OCI-M1 (cell line): ENCODE measurements around the gene PEX14.

Source experiments
- DNase-seq: peaks from one replicate; lab custom pipeline; 2025; lab: John Stamatoyannopoulos, UW

The PEX14 gene

GRCh38 chr1:10597492-10598388 is 123.0 kb downstream of the PEX14 start:
- DNase-seq = no peak

DNA sequence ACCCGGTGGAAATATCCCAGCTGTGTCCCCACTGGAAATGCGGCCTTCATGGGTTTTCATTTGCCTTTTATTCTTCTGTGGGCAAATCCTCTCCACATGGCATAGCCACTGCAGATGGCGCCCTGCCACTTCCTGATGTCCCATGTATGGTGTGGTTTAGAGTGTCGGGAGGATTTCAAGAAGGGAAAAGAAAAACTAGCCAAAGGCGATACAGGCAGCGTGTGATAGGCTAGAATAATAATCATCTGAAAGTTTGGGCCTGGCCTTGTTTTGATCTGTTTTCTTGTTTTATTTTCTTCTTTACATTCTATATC is 123.6 kb downstream of the PEX14 start:
- no peak for DNase-seq

DNA sequence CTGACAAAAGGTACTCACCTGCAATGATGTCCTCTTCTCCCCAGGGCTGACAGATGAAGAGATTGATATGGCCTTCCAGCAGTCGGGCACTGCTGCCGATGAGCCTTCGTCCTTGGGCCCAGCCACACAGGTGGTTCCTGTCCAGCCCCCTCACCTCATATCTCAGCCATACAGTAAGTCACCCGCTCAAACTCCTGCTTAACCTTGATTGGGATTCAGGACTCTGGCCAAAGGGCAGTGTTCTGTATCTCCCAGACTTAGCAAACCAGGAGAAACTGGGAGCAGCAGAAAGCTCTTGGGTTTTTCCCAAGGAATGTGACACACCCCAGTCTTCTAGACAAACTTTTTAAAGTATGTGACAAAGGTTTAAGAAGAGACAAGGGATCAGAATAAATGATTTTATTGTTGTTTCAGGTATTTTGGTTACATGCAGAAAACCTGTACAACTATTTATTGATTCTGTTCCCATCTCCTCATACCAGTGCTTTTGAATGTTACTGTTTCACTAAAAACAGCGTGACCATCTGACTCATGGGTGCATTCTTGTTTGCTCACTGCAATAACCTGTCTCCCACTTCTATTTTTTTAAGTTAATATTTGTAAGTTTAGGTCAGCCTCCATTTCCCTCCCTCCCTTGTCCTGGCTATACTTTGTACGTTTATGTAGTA is 124.6 kb downstream of the PEX14 start:
- DNase-seq = no peak

DNA sequence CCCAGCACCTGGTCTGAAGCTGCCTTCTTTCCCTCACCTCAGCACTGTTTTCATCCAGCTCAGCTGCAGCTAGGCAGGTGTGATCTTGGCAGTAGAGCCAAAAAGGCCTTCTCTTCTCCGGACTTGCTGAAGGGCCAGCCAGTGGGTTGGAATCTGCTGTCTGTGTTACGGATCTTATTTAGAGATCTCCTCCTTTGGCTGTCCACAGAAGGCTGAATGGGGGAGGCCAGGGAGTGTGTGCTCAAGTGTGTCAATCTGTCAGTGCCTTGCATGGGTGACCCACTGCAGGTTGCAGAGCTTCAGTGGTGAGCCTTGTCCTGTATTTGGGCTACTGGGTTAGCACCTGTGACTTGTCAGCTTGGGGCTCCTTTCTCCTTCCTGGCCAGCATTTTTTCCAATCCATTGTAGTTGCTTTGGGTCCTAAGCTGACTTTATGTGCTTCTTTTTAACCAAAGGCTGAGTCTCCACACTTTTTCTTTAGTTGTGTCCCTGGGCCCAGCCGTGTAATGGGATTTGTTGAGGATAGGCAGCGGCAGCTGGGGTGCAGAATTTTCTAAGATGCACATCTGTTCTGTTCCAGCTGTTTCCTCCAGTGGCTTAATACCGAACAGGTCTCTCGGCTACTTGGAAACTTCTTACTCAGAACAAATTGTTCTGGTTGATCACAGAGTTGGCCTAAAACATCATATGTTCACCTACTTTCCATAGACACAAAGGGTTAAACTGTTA is 126.8 kb downstream of the PEX14 start:
- no peak for DNase-seq

GRCh38 chr1:10602936-10603335 is 128.2 kb downstream of the PEX14 start:
- no peak for DNase-seq

DNA sequence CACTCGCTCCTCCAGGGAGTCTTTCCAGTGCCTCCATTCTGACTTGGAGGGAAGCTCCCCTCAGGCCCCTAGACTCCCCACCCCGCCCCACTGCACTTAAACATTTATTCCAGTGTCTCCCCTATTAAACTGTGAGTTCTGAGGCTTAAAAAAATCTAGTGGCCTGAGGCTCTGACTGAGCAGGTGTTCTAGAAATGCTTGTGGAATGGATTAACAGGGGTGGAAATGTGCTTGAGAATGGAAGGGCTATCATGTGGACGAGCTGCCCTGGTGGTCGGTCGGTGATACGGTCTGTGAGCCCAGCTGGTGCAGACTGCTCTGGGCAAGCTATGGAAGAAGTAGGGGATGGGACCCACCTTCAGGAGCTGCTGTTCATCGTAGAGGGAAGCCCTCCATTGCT is 130.2 kb downstream of the PEX14 start:
- no peak for DNase-seq

GRCh38 chr1:10606064-10606463 is 131.3 kb downstream of the PEX14 start:
- DNase-seq = no peak

GRCh38 chr1:10607228-10607627 is 132.5 kb downstream of the PEX14 start:
- DNase-seq = no peak

DNA sequence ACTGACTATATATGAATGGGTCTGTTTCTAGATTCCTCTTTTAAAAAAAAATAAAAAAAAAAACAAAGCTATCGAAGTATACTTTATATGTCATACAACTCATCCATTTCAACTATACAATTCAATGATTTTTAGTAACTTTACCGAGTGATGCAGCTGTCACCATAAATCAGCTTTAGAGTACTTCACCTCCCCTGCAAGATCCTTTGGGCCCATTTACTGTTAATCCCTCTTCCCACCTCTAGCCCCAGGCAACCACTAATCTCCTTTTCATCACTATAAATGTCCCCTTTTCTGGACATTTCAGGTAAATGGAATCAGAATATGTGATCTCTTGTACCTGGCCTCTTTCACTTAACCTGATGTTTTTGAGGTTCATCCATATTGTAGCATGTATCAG is 133.9 kb downstream of the PEX14 start:
- DNase-seq = no peak

GRCh38 chr1:10610901-10611600 is 136.3 kb downstream of the PEX14 start:
- no peak for DNase-seq

GRCh38 chr1:10612436-10613160 is 137.8 kb downstream of the PEX14 start:
- DNase-seq = no peak

- no peak for DNase-seq
Measured at GRCh38 chr1:10613340-10613739, 138.6 kb downstream of the PEX14 start.

DNA sequence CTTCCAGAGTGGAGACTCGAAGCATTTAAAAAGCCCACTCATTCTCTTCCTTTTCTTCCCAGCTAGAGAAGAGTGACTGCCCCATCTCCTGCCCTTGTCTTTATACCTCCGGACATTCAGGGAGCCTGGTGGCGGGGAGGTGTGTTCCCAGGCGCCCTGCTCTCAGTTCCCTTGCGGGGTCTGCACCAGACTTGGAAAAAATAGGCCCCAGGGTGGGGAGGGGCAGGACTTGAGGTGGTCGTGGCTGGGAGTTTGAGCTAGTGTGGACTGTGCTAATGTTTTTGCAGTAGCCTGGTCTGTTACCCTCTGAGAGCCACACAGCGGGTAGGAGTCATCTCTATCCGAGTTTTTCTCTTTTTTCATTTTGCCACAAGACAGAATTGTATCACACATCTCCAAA is 139.1 kb downstream of the PEX14 start:
- DNase-seq = no peak

DNA sequence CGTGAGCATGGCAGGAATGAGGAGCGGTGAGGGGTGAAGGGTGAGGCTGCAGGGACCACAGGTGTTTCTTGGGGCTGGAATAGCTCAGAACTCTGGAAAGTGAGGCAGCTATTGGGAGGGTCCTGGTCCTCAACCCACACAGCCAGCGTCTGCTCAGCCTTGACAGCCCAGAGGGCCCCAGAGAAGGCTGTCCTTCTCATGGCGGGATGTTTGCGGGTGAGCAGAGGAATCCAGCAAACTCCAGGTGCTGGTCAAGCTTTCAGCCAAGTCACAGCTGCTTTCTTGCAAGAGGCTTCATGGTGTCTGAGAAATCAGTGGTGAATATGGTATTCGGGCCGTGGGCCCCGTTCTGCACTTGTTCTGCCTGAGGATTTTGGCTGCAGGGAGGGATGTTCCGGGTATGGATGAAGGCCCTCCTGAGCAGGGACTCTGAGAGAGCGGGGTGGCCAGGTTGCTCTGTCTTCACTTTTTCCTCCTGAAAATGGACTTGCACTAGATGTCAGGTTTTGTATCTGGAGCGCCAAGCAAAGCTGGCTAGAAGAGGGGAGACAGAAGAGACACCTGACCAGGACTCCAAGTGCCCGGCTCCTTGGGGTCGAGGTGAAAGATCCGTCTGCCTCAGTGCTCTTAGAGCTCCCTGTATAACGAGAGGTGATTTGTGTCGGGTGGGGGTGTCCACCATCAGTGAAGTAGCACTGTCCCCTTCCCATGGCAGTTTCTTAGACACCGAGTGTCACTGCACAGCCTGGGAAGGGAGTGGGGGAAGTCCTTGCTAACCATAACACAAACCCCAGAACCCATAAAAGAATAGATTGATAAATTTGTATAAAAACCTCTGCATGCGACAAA is 139.9 kb downstream of the PEX14 start:
- no peak for DNase-seq

DNA sequence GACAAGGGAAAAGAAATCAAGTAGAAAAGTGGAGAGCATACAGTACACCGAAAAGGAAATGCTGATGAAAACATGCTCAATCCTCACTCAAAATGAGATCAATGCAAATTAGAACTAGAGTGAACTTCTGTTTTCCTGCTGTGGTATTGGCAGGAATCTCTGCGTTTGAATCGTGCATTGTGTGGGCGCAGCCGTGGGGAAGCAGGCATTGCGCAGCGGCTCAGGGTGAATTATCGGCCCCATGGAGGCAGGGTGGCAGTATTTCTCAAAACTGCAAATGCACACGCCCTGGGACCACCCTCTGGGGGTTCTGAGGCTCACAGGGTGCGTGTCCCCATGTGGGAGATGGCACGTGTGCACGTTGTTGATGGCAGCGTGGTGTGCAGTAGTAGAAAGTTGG is 140.6 kb downstream of the PEX14 start:
- DNase-seq = no peak

- no peak for DNase-seq
Measured at GRCh38 chr1:10615932-10616671, 141.4 kb downstream of the PEX14 start.

DNA sequence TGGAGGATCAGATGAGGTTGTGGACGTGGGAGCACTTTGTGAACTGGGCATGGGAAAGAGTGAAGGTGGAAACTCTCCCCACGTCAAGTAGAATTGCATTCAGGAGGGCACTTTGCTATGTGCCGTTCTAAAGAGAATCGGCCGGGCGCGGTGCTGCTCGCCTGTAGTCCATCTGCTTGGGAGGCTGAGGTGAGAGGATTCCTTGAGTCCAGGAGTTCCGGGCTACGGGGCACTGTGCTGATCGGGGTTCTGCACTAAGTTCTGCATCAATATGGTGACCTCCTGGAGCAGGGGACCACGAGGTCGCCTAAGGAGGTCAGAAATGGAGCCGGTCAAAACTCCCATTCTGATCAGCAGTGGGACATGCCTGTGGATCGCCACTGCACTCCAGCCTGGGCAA is 141.9 kb downstream of the PEX14 start:
- no peak for DNase-seq

- no peak for DNase-seq
Measured at GRCh38 chr1:10617318-10617717, 142.6 kb downstream of the PEX14 start.

DNA sequence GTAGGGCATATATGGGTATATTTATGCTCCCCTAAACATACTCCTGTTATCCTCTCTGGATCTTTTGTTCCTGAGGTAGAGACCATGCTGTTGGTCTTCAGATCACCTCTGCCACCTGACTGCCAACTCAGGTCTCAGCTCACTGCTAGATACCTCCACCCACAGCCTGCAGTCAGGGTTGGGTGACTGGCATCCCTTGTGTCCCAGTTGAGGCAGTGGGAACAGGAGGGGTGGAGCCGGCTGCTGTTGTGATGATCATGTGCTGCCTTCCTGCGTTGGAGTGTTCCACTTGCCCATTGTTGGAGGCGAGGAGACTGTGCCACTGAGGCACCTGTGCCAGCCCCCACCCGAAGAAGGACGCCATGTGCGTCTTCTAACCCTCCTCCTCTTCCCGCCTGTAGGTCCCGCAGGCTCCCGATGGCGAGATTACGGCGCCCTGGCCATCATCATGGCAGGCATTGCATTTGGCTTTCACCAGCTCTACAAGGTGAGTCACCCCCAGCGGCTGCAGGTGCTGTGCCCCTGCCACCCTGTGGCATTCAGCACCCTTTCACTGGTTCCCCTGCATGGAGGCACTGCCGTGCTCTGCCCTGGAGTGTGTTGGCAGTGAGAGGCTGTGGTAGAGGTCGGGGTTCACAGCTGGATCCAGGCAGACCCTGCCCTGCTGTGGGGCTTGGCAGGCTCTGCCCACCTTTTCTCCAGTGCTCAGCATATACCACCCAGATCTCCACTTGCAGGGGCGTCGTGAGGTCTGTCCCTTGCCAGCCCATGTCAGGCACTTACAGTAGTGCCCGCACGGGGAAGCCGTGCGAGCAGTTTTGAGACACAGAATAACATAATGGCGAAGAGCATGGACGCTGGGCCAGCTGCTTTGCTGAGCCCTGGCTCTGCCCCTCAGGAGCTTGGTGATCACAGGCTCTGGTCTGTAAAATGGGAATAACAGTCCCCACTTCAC is 143.5 kb downstream of the PEX14 start:
- DNase-seq = no peak
